Testis (tissue), 2 donors: ENCODE data around the gene GPD1L.

Source experiments
- POLR2A ChIP-seq: fragments of 450-650 bp; IDR thresholded peaks from one replicate; pipeline ENCODE4 v1.6.1; 2017; ENCODE audit warnings: antibody characterized with exemption, mild to moderate bottlenecking, moderate library complexity
- TF ChIP-seq, protein P1 (sequence below), 3 experiments: fragments of 450-650 bp in 2 of 3; fragments of 200-600 bp in 1 of 3; sonication (generic) in 1 of 3; IDR thresholded peaks; one replicate each; pipeline ENCODE4 v1.5.1; 2016 to 2019; ENCODE audit warnings: antibody characterized with exemption in 3 of 3, mild to moderate bottlenecking in 2 of 3, moderate library complexity in 1 of 3

GRCh38 chr3:32147509-32147908 lies 41.1 kb downstream of the GPD1L start:
- TF ChIP-seq, protein P1, sequence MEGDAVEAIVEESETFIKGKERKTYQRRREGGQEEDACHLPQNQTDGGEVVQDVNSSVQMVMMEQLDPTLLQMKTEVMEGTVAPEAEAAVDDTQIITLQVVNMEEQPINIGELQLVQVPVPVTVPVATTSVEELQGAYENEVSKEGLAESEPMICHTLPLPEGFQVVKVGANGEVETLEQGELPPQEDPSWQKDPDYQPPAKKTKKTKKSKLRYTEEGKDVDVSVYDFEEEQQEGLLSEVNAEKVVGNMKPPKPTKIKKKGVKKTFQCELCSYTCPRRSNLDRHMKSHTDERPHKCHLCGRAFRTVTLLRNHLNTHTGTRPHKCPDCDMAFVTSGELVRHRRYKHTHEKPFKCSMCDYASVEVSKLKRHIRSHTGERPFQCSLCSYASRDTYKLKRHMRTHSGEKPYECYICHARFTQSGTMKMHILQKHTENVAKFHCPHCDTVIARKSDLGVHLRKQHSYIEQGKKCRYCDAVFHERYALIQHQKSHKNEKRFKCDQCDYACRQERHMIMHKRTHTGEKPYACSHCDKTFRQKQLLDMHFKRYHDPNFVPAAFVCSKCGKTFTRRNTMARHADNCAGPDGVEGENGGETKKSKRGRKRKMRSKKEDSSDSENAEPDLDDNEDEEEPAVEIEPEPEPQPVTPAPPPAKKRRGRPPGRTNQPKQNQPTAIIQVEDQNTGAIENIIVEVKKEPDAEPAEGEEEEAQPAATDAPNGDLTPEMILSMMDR (IDR thresholded peaks at IDR 0.05), result no peak
- no peak for TF ChIP-seq POLR2A
